A549 (cell line): ENCODE measurements around the gene DEF6. TPM values are rescaled to one million over a fixed set of nuclear protein-coding genes. Genes with fewer than 3 reads are reported as not detected.

ENCODE experiments used
- ATAC-seq, 2 experiments: fragments of 200-7000 bp in 1 of 2; fragments of >200 bp in 1 of 2; cut with Nextera tagmentation in 1 of 2; cut with Tn5 transposase in 1 of 2; 3 replicates each; pipeline versions ENCODE4 v1.8.0 to v1.9.1; 2018 to 2020; ENCODE audit warnings: mild to moderate bottlenecking in 1 of 2, moderate library complexity in 1 of 2
- CTCF ChIA-PET: fragments of 300-600 bp; sonication (Branson Sonifier 250); formaldehyde crosslinking; extraction: SDS; loops from one replicate; lab custom pipeline; 2021; ENCODE audit warnings: antibody characterized with exemption, inconsistent platforms; lab: Yijun Ruan, JAX
- POLR2A ChIA-PET: fragments of 350-600 bp; formaldehyde crosslinking; extraction: SDS; loops from one replicate; lab custom pipeline; 2021; ENCODE audit warnings: antibody characterized with exemption, inconsistent platforms; lab: Yijun Ruan, JAX
- DNase-seq, 2 experiments: peaks; one replicate each; pipeline versions ENCODE4 v3.0.0 to v3.0.0-alpha.2; 2011 to 2016; ENCODE audit warnings: low read depth in 1 of 2, low spot score in 1 of 2
- FAIRE-seq: peaks from 2 replicates; lab custom pipeline; 2011; peaks lifted over from hg19 to GRCh38; lab: Jason Lieb, UNC
- H3K27ac ChIP-seq, 2 experiments: fragments of >200 bp; sonication (Bioruptor Twin); formaldehyde crosslinking; 3 replicates each; pipeline ENCODE4 v1.5.1; 2016 to 2017
- H3K4me1 ChIP-seq: fragments of >200 bp; sonication (Bioruptor Twin); formaldehyde crosslinking; 3 replicates; pipeline ENCODE4 v1.6.1; 2016
- H3K4me2 ChIP-seq: fragments of >200 bp; sonication (Bioruptor Twin); formaldehyde crosslinking; 3 replicates; pipeline ENCODE4 v1.6.1; 2016
- H3K4me3 ChIP-seq: fragments of >200 bp; sonication (Bioruptor Twin); formaldehyde crosslinking; 3 replicates; pipeline ENCODE4 v1.5.1; 2016
- H3K9me3 ChIP-seq: fragments of >200 bp; sonication (Bioruptor Twin); formaldehyde crosslinking; 3 replicates; pipeline ENCODE4 v1.6.1; 2016
- BCL3 ChIP-seq: fragments of >200 bp; sonication (Bioruptor Twin); formaldehyde crosslinking; IDR thresholded peaks from 3 replicates; pipeline ENCODE4 v1.6.1; 2016
- ELK1 ChIP-seq: fragments of 150-350 bp; IDR thresholded peaks from 2 replicates; pipeline ENCODE4 v1.6.1; 2014; ENCODE audit warnings: low read depth, mild to moderate bottlenecking, low read length
- FOSB ChIP-seq: fragments of 250-450 bp; sonication (Bioruptor Pico); IDR thresholded peaks from 2 replicates; pipeline ENCODE4 v1.5.0; 2020; ENCODE audit warnings: mild to moderate bottlenecking, moderate library complexity
- FOSL2 ChIP-seq, 2 experiments: fragments of 450-650 bp in 1 of 2; fragments of >200 bp in 1 of 2; sonication (Bioruptor Twin) in 1 of 2; formaldehyde crosslinking; IDR thresholded peaks; 2 replicates each; pipeline versions ENCODE4 v1.5.0 to v1.6.1; 2016 to 2020; ENCODE audit warnings: mild to moderate bottlenecking in 1 of 2, moderate library complexity in 1 of 2
- MAFK ChIP-seq: fragments of 450-650 bp; IDR thresholded peaks from 2 replicates; pipeline ENCODE4 v1.6.1; 2014; ENCODE audit not compliant: partially characterized antibody
- NPAS2 ChIP-seq: fragments of 250-450 bp; sonication (Bioruptor Pico); IDR thresholded peaks from 2 replicates; pipeline ENCODE4 v1.8.0; 2022; ENCODE audit warnings: mild to moderate bottlenecking, moderate library complexity, borderline replicate concordance
- NR3C1 ChIP-seq: fragments of >200 bp; sonication (Bioruptor Twin); formaldehyde crosslinking; IDR thresholded peaks from 3 replicates; pipeline ENCODE4 v1.6.1; 2017
- RCOR1 ChIP-seq: fragments of 150-350 bp; IDR thresholded peaks from 2 replicates; pipeline ENCODE4 v1.6.1; 2014; ENCODE audit warnings: antibody characterized with exemption, low read length, low read depth
- TP53 ChIP-seq: fragments of 250-450 bp; sonication (Bioruptor Pico); IDR thresholded peaks from 2 replicates; pipeline ENCODE4 v1.5.0; 2021; ENCODE audit warnings: mild to moderate bottlenecking, moderate library complexity
- USF2 ChIP-seq: fragments of 450-650 bp; IDR thresholded peaks from 2 replicates; pipeline ENCODE4 v1.6.1; 2014; ENCODE audit warnings: antibody characterized with exemption
- WGBS: methylation state at CpG from one replicate; pipeline ENCODE4 v1.1.6; 2017; ENCODE audit errors: missing lambda C conversion rate; 5-methylcytosine and 5-hydroxymethylcytosine counted together
- polyA plus RNA-seq, 4 experiments: library from polyadenylated mRNA; depleted of rRNA in 3 of 4; stranded (reverse); fragments of >200 nt; fragmentation: RNase III in 1 of 4; extraction: RNeasy Plus Mini Kit Qiagen cat#74134 plus additional on column Dnase treatment in 1 of 4; gene quantifications; 2 replicates in 3 of 4; 3 replicates in 1 of 4; pipeline ENCODE4 v1.2.3, GENCODE V29; 2011 to 2017

The DEF6 gene
- polyA plus RNA-seq, 2 of the 4 experiments (the other 2 are of a cell fraction) = 0.05 TPM

- no peak for TF ChIP-seq FOSL2 (IDR thresholded peaks at IDR 0.05)
- TF ChIP-seq FOSL2 (CRISPR knock-in tag; IDR thresholded peaks at IDR 0.05) = peak; percentile 89
Measured at GRCh38 chr6:35259194-35259947, 38.2 kb upstream of the DEF6 start, which contains the start of gene ZNF76 (continued).

GRCh38 chr6:35259948-35260590, 37.5 kb upstream of the DEF6 start:
- H3K27ac ChIP-seq = peak overlapping the region; percentile 93 to 100
- FAIRE-seq (no peak), DNase-seq (peak; percentile 70 to 82), ATAC-seq (peak; percentile 64 to 70)
- peak overlapping the region; percentile 97 for H3K4me2 ChIP-seq
- ChIA-PET CTCF (interaction anchor here (1.0 to 1.3 kb wide), 2 partner anchors 8 to 14 kb away, joined by 4 to 5 read pairs; no protein-coding TSS in a partner anchor), POLR2A (interaction anchor here (0.6 to 1.3 kb wide), 4 partner anchors 8 to 58 kb away, joined by 3 to 4 read pairs (median 4); no protein-coding TSS in a partner anchor)
- no peaks in the 10 kb centered on the region for H3K9me3 ChIP-seq
- H3K4me3 ChIP-seq = peak overlapping the region; percentile 62
- 1% methylated on average over 9 of the region's 23 CpGs for WGBS
- no peak for TF ChIP-seq TP53 (CRISPR knock-in tag)
- peak; percentile 32; the same call in 1 of the 2 replicates for TF ChIP-seq USF2
- peaks cover 21% of the 10 kb centered on the region for H3K4me1 ChIP-seq

- H3K4me1 ChIP-seq = peaks cover 21% of the 10 kb centered on the region
- no peaks in the 10 kb centered on the region for H3K9me3 ChIP-seq
- H3K4me2 ChIP-seq = peak overlapping the region; percentile 97
- CTCF ChIA-PET = interaction anchor here (0.6 to 1.2 kb wide), 2 partner anchors 10 to 20 kb away, joined by 3 to 4 read pairs; no protein-coding TSS in a partner anchor
- TF ChIP-seq RCOR1 = no peak
- FAIRE-seq (no peak), ATAC-seq (no peak), DNase-seq (no peak)
- POLR2A ChIA-PET = no interaction called here
- H3K4me3 ChIP-seq = peak overlapping the region; percentile 62
- WGBS = 83% methylated on average over 6 of the region's 6 CpGs
- H3K27ac ChIP-seq = peak overlapping the region; percentile 93 to 100
Measured at GRCh38 chr6:35260591-35261570, 36.7 kb upstream of the DEF6 start.

- no peak for FAIRE-seq
- TF ChIP-seq NR3C1 = no peak
- no peak for TF ChIP-seq RCOR1
- no peak for TF ChIP-seq MAFK
- TF ChIP-seq BCL3 = no peak
- TF ChIP-seq NPAS2 (CRISPR knock-in tag) = no peak
- TF ChIP-seq FOSB (CRISPR knock-in tag) = no peak
- no peak for TF ChIP-seq ELK1
- TF ChIP-seq, all 56 proteins: peak for 0
Measured at GRCh38 chr6:35262596-35262995, 35.0 kb upstream of the DEF6 start.

More at GRCh38 chr6:35262596-35262995, 35.0 kb upstream of the DEF6 start:
- Histone ChIP-seq H3K4me3 (no peak overlapping the region), H3K27ac (no peak overlapping the region), H3K4me2 (0 out of 3 replicates have a peak overlapping the region, but pooled peaks have one; percentile 4), H3K9me3 (no peaks in the 10 kb centered on the region), H3K4me1 (peaks cover 20% of the 10 kb centered on the region)
- DNase-seq = no peak
- no peak for ATAC-seq
- CTCF ChIA-PET = no interaction called here
- 72% methylated on average over 1 of the region's 2 CpGs for WGBS
- POLR2A ChIA-PET = no interaction called here
